Thymus (tissue), 11 donors: ENCODE measurements around the gene TGFA. TPM values are rescaled to one million over a fixed set of nuclear protein-coding genes. Genes with fewer than 3 reads are reported as not detected.
A peak's percentile ranks its signal among the peaks of the same experiment; 100 is the strongest.

ENCODE experiments used
- DNase-seq, 9 donors: peaks; one replicate each; pipeline ENCODE4 v3.0.0-alpha.2; 2013; ENCODE audit warnings: low spot score in 9 of 9, low read depth in 6 of 9, missing footprints in 1 of 9
- H3K27ac ChIP-seq, 2 donors: one replicate each; pipeline ENCODE4 v1.5.1; 2013; ENCODE audit warnings: control low read depth in 1 of 2, low read depth in 1 of 2, low read length in 1 of 2, mild to moderate bottlenecking in 1 of 2, moderate library complexity in 1 of 2
- H3K27me3 ChIP-seq, 2 donors: one replicate each; pipeline ENCODE4 v1.5.1; 2013; ENCODE audit warnings: low read length in 1 of 2; ENCODE audit not compliant: control insufficient read depth in 2 of 2, insufficient read depth in 1 of 2
- H3K36me3 ChIP-seq, 2 donors: one replicate each; pipeline ENCODE4 v1.5.1; 2013; ENCODE audit warnings: low read length in 1 of 2, mild to moderate bottlenecking in 1 of 2, moderate library complexity in 1 of 2; ENCODE audit not compliant: control insufficient read depth in 2 of 2, insufficient read depth in 2 of 2
- H3K4me1 ChIP-seq, 2 donors: one replicate each; pipeline ENCODE4 v1.5.1; 2013; ENCODE audit warnings: low read length in 2 of 2; ENCODE audit not compliant: control insufficient read depth in 2 of 2, insufficient read depth in 2 of 2
- H3K4me3 ChIP-seq, 2 donors: one replicate each; pipeline ENCODE4 v1.5.1; 2013; ENCODE audit warnings: low read length in 2 of 2, control low read depth in 1 of 2, mild to moderate bottlenecking in 1 of 2
- H3K9me3 ChIP-seq, 2 donors: one replicate each; pipeline ENCODE4 v1.5.1; 2013; ENCODE audit warnings: low read length in 1 of 2, mild to moderate bottlenecking in 1 of 2; ENCODE audit not compliant: control insufficient read depth in 2 of 2, insufficient read depth in 1 of 2
- WGBS: extraction: QIAGEN DNeasy Blood & Tissue Kit; methylation state at CpG from one replicate; pipeline ENCODE4 v1.1.7; 2013; 5-methylcytosine and 5-hydroxymethylcytosine counted together
- polyA plus RNA-seq: library from polyadenylated mRNA; stranded (reverse); fragments of 200-250 nt; gene quantifications from one replicate; pipeline ENCODE4 v1.2.3, GENCODE V29; 2013
- total RNA-seq: library from RNA; stranded (reverse); fragments of 120-200 nt; gene quantifications from one replicate; pipeline ENCODE4 v1.2.4, GENCODE V29; 2013
- donor health status: healthy.

TGFA gene
- total and polyA plus RNA-seq, 2 donors = 1.6 to 4.8 TPM

- H3K27ac ChIP-seq = no peak overlapping the region
- no peaks in the 10 kb centered on the region for H3K9me3 ChIP-seq
- H3K27me3 ChIP-seq = no peaks in the 10 kb centered on the region
- no peak overlapping the region for H3K4me3 ChIP-seq
- H3K36me3 ChIP-seq = no peaks in the 10 kb centered on the region
- 95% methylated on average over 1 of the region's 1 CpG for WGBS
- no peaks in the 10 kb centered on the region for H3K4me1 ChIP-seq
- DNase-seq = no peak
Measured at GRCh38 chr2:70417011-70417410, 136.6 kb downstream of the TGFA start.

- Histone ChIP-seq H3K4me3 (no peak overlapping the region), H3K9me3 (no peaks in the 10 kb centered on the region), H3K4me1 (no peaks in the 10 kb centered on the region), H3K27me3 (no peaks in the 10 kb centered on the region), H3K36me3 (no peaks in the 10 kb centered on the region), H3K27ac (no peak overlapping the region)
- no peak for DNase-seq
- 94% methylated on average over 7 of the region's 7 CpGs for WGBS
Measured at GRCh38 chr2:70412294-70413070, 141.1 kb downstream of the TGFA start.

- DNase-seq = no peak
- Histone ChIP-seq H3K27me3 (no peaks in the 10 kb centered on the region), H3K4me1 (no peaks in the 10 kb centered on the region), H3K9me3 (no peaks in the 10 kb centered on the region), H3K4me3 (no peak overlapping the region), H3K36me3 (no peaks in the 10 kb centered on the region), H3K27ac (no peak overlapping the region)
- 92% methylated on average over 6 of the region's 6 CpGs for WGBS
Measured at GRCh38 chr2:70411483-70412125, 142.0 kb downstream of the TGFA start.

GRCh38 chr2:70403267-70404053, 150.2 kb downstream of the TGFA start:
- Histone ChIP-seq H3K4me3 (no peak overlapping the region), H3K36me3 (no peaks in the 10 kb centered on the region), H3K4me1 (no peaks in the 10 kb centered on the region), H3K9me3 (no peaks in the 10 kb centered on the region), H3K27ac (no peak overlapping the region), H3K27me3 (no peaks in the 10 kb centered on the region)
- DNase-seq = peak in 1 of 9 donors; percentile 3
- 92% methylated on average over 8 of the region's 8 CpGs for WGBS

GRCh38 chr2:70400539-70400938, 153.1 kb downstream of the TGFA start:
- no peaks in the 10 kb centered on the region for H3K4me1 ChIP-seq
- DNase-seq = no peak
- no peaks in the 10 kb centered on the region for H3K9me3 ChIP-seq
- H3K36me3 ChIP-seq = no peaks in the 10 kb centered on the region
- H3K27me3 ChIP-seq = no peaks in the 10 kb centered on the region
- no peak overlapping the region for H3K4me3 ChIP-seq
- 89% methylated on average over 3 of the region's 3 CpGs for WGBS
- H3K27ac ChIP-seq = no peak overlapping the region

GRCh38 chr2:70399046-70399445, 154.6 kb downstream of the TGFA start:
- Histone ChIP-seq H3K9me3 (no peaks in the 10 kb centered on the region), H3K4me3 (no peak overlapping the region), H3K4me1 (no peaks in the 10 kb centered on the region), H3K27me3 (no peaks in the 10 kb centered on the region), H3K27ac (no peak overlapping the region), H3K36me3 (no peaks in the 10 kb centered on the region)
- 93% methylated on average over 1 of the region's 1 CpG for WGBS
- DNase-seq = no peak

Other genes starting within 250 kb of the TGFA start
- gene ADD2, start 214.4 kb upstream of the TGFA start, total RNA-seq = 0.90 TPM
- 0.46 TPM for gene ADD2, start 214.4 kb upstream of the TGFA start, polyA plus RNA-seq
- not detected for gene FIGLA, start 236.8 kb upstream of the TGFA start, total RNA-seq
- 0.11 TPM for gene FIGLA, start 236.8 kb upstream of the TGFA start, polyA plus RNA-seq